ENCODE measurements around the gene MRPL48.
A peak's percentile ranks its signal among the peaks of the same experiment; 100 is the strongest.
"Not testable (repeated sequence)": the region's sequence is repeated elsewhere in the genome, so short reads cannot be mapped to it uniquely, and the experiment has no call there.

The MRPL48 gene

DNA sequence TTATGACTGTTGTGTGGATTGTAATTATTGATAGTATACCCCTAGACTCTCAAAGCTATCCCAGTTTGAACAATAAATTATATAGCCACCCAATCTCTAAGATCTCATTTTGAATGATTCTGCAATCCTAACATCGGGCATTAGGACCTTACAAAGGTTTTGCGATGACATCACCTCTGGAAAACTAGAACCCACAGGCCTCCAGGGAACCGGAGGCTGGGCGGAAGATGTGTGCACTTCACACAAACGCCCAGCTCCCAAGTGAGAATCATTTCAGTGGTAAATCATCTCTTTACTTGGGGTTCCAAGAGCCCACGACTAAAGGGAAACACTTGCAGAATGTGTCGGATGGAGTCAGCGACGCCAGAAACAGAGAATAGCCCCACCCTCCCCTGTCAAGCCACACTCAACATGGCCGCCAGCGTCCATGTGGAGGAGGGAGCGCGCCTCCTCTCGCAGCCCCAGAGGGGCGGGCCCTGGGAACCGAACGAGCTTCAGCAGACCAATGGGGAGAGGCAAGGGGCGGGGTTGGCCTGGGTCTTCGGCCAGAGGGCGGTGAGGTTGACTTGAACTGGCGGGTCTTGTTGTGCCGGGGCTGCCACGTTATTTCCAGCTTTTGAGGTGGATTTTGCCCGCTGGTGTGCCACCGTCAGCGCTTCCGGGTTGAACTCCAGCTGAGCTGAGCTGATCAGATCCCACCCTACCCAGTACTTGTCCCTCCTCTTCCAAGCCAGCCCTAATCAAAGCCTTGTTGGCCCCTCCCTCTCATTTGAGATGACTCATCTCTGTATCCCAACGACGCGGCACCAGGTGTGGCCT is 8.4 kb upstream of the MRPL48 start:
- DNase-seq (ENCODE audit: low read depth) = peak; percentile 92

DNA sequence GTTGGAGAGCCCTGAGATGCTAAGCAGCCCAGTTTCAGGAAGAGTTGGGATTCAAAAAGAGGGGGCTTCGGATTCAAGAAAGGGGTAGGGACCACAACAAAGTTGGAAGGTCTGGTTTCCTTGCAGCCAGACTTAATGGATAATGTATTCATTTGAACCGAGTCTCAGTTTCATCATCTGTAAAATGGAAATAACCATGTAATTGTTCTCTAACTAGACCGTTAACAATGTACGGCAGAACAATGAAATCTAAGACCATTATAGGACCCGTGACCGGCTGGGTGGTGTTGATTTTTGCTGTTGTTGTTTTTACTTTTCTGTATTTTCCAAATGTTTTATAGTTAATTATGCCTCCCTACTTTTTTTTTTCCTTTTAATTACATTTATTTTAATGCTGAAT is 6.4 kb upstream of the MRPL48 start:
- DNase-seq (ENCODE audit: low read depth) = no peak

DNA sequence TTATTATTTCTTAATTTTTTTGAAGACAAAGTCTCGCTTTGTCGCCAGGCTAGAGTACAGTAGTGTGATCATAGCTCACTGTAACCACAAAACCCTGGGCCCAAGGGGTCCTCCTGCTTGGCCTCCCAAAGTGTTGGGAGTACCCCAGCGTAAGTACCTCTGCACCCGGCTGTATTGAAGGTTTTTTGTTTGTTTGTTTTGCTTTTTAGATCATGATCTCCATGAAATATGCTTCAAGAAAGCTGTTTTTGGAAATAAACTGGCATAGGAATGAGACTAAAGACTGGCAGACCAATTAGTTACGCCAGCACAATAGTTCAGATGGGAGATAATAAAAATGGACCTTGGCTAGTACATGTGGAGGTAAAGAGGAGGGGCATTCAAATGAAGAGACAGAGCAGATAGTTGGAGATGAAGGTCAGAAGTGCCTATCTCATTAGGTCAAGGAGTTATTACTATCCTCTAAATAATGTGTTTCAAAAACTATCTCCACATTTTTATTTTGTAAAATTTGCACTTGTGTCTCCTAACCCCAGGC is 4.1 kb upstream of the MRPL48 start:
- no peak for DNase-seq (ENCODE audit: low read depth)

DNA sequence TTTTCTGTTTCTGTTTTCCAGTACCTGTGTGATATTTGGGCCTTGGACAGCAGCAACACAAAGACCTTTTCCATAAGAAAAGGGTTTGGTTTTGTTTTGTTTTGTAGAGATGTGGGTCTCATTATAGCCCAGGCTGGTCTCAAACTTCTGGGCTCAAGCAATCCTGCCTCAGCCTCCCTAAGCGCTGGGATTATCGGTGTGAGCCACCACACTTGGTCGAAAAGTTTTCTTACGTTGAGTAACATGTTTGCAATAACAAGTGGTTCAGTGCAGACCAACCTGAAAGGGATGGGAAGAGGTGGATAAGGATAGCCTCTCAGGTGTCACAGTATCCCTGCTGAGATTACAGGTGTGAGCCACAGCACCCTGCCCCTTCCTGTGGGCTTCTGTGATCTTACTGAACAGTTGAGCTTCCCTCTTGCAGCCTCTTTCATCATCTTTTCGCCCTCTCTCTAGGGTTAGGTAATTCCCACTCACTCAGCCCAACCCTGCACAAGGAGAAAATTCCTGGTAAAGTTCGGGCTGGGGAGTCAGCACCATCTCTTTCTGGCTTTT is 3.5 kb upstream of the MRPL48 start:
- no peak for DNase-seq (ENCODE audit: low read depth)

DNA sequence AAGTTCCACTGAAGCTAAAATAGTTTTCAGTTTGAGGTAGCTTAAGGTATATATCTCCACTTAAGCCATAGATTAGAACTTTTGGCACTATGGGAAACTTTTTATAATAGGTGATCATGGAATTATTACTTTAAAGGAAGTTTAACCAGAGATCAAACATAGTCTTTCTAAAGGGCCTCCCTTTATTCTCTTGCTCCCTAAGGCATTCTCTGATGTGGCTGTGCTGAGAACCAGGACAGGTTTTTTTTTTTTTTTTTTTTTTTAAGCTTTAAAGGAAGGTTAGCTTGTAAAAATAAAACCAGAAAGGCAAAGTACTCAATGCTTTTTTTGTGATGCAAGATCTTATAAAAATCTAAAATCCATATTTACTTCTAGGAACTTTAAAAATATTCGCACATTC is 2.9 kb upstream of the MRPL48 start:
- DNase-seq (ENCODE audit: low read depth) = no peak

DNA sequence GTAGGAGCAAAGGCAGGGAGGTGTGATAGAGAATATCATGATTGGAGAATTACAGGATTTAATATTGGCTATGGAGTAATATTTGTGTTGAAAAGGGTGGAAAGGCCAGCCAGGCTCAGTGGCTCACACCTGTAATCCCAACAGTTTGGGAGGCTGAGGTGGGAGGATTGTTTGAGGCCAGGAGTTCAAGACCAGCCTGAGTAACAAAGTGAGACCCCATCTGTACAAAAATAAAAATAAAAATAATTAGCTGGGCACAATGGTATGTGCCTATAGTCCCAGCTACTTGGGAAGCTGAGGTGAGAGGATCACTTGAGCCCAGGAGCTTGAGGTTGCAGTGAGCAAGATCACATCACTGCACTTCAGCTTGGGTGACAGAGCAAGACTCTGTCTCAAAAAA is 2.2 kb upstream of the MRPL48 start:
- DNase-seq (ENCODE audit: low read depth) = not testable (repeated sequence)

DNA sequence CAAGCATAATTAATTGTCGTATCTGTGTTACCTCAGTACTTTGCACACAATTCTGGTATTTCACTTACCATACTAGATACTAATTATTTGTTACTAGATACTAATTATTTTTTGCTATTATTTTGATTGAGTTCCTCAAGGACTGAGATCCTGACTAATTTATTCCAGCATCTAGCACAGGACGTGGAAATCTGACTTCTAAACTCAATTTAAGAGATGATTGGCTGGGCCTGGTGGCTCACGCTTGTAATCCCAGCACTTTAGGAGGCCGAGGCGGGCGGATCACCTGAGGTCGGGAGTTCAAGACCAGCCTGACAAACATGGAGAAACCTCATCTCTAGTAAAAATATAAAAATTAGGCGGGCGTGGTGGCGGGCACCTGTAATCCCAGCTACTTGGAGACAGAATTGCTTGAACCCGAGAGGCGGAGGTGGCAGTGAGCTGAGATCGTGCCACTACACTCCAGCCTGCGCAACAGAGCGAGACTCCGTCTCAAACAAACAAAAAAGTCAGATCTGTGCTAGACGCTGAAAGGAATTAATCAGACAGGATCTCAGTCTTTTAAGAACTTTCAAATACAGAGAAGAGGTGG is 527 bp upstream of the MRPL48 start:
- DNase-seq (ENCODE audit: low read depth) = no peak

DNA sequence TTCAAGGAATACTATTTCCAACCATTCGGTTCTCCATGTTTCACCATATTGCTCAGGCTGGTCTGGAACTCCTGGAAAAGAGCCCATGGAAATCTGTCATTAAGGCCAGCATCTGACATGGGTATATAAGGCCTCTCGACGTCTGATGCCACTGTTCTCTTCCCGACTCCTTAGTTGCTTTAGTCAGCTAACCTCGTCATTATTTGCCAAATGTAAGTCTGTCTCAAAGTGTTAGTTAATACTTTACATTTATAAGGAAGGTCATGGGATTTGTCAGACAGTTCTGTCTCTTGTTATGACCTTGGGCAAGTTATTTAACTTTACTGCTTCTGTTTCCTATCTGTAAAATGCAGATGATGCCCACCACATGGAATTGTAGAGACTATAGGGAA is 1.6 kb downstream of the MRPL48 start:
- DNase-seq (ENCODE audit: low read depth) = no peak

DNA sequence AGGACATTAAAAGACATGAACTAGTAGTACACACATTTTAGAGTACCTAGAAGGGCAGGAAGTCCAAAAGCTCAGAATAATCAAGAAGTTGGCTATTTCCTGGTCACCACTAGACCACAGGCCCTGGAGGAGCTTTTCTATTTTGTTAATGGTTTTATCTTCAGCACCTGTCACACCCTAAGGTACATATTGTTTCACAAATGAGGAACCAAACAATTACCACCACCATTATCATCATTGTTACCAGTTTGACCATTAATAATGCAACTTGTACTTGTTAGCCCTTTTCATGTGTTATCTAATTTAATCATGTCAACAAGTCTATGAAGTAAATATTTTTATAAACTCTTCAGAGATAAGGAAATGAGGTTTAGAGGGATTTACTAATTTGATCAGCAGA is 4.9 kb downstream of the MRPL48 start:
- DNase-seq (ENCODE audit: low read depth) = no peak

DNA sequence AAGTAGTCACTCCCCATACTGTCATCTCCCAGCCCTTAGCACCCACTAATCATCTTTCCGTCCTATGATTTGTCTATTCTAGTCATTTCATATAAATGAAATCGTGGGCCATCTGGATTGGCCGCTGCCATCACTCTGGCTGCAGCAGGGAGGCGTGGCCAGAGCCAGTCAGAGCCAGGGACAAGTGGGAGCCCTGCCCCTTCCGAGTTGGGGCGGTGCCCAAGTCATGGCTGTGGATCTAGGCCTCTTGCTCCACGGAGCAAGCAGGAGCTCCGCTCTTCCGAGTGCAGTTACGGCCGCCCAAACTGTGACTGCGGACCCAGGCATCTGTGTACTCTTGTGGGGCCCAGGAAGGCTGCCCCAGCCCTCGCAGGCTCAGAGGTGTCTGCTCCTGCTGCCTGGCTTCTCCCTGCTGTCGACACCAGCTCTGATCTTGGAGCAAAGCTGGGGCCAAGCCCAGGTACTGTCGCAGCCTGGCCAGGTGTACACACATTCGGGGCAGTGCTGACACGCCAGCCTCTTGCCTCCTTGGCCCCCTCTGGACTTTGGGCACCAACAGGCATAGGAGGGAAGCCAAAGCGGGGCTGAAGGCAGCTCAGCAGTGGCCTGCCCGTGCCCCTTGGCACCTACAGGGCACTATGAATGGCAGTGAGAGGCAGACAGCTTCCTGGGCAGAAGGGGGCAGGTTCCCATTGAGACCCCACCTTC is 8.4 kb downstream of the MRPL48 start:
- no peak for DNase-seq (ENCODE audit: low read depth)

DNA sequence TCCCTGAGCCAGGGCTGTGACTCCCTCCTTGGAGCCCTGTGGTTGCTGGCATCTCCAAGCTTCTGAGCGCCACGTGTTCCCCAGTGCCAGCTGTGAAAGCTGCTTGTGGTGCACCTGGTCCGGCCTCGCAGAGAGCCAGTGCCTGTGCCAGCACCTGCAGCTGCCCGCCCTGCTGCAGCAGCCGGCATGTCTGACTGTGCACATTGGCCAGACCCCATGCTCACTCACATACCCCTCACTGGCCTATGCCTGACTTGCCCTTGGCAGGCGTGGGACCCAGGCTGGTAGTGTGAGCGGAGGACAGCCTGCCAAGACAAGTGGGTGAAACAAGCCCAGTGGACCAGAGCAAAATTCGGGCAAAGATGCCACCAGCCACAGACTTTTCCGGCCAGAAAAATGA is 9.8 kb downstream of the MRPL48 start:
- DNase-seq (ENCODE audit: low read depth) = no peak

DNA sequence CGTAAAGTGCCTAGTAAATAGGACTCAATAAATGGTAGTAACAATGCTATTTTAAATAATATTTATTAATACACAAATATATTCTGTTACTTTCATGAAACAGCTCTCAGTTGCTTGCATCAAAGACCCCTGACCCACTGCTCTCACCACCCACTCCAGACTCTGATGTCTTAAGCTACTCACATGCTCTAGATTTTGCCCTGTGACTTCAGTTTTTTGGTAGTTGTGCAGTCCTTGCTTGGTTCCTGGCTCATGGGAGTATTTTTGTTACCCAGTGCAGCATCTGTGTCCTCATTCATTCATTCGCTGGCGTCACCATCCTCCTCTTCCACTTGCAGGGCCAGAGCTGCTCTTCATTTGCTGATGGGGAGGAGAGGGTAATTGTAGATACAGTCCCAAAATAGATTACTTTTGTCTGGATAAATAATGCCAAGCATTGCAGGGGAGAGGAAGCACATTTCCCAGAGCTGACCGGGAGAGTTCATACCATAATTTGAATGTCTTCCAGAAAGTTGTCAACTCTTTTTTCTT is 12.7 kb downstream of the MRPL48 start:
- DNase-seq (ENCODE audit: low read depth) = no peak

DNA sequence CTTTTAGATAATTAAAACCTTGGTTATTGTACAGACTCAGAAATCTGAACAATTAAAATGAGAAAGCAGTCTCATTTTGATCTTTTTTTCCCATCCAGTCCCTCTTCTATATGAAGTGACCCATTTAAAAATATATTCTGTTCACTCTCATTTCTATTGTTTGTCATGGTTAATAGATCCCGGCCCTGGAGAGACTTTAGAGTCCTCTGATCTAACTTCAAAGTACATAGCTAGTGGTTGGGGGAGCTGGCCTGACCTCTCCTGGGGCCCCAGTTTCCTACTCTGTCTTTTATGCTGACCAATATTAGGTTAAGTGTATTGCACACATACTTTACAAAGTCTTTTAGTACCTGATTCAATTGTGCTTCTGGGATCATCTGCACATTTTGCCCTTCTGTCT is 13.5 kb downstream of the MRPL48 start:
- DNase-seq (ENCODE audit: low read depth) = no peak

DNA sequence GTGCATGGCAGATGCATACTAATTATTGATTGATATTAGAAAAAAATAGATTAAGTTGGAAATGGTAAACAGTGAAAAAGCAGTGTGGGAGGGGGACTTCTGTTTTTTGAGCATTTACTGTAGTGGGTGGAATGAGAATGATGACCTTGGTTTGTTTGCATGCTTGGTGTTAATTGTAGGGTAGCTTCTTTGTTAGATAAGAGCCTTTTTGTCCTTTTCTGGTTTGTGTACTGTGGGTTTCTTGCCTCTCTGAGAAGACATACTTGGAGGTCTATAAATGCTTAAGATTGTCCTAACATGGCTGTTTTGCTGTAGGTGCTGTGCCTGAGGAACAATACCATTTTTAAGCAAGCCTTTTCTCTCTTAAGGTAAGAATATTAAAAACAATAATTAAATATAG is 17.0 kb downstream of the MRPL48 start:
- no peak for DNase-seq (ENCODE audit: low read depth)

DNA sequence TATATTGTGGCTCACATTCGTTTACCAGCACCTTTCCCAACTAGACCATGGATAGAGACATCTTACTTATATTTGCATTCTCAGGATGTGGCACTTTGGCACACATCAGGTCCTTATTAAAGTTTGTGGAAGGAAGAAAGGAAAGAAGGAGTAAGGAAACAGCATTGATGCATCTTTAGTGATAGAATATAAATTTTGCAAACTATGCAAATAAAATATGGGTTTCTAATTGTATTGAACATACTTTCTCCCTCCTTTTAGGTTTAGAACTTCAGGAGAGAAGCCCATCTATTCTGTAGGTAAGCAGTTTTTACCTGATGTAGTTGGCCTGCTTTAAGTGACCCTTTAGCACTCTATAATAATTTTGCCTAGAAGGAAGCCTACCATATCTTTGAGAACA is 20.4 kb downstream of the MRPL48 start:
- no peak for DNase-seq (ENCODE audit: low read depth)

DNA sequence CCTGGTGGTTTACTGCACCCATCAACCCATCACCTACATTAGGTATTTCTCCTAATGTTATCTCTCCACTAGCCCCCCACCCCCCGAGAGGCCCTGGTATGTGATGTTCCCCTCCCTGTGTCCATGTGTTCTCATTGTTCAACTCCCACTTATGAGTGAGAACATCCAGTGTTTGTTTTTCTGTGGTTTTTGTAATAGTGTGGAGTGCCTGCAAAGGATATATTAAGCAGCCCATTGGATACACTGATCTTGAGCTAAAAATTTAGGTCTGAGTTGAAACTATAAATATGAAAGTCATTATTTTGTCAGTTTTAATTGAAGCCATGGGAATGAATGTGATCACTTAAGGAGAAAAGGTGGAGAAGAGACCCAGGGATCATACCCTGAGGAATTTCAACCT is 23.0 kb downstream of the MRPL48 start:
- no peak for DNase-seq (ENCODE audit: low read depth)

DNA sequence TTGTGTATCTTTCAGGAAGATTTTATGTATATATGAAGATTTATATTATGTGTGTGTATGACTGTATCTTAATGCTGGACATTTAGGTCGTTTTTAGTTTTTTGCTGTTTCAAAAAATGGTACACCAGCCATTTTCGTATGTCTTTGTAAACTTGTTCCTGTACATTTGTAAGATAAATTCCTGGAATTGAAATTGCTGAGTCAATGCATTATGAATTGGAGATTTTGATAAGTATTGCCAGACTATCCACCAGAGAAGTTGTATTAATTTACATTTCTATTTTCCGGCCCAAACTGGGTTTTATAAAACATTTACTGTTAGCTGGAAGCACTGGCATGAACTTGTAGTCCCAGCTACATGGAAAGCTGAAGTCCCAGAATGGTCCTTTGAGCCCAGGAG is 24.6 kb downstream of the MRPL48 start:
- no peak for DNase-seq (ENCODE audit: low read depth)

DNA sequence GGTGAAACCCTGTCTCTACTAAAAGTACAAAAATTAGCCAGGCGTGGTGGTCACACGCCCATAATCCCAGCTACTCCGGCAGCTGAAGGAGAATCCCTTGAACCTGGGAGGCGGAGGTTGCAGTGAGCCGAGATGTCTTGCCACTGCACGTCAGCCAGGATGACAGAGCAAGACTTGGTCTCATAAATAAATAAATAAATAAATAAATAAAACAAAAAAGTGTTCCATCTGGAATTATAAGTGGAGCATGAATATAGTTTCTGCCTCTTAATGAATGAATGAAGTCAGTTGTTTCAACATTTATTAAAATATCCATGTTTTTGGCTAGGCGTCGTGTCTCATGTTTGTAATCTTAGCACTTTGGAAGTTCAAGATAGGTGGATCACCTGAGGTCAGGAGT is 27.1 kb downstream of the MRPL48 start:
- DNase-seq (ENCODE audit: low read depth) = no peak

DNA sequence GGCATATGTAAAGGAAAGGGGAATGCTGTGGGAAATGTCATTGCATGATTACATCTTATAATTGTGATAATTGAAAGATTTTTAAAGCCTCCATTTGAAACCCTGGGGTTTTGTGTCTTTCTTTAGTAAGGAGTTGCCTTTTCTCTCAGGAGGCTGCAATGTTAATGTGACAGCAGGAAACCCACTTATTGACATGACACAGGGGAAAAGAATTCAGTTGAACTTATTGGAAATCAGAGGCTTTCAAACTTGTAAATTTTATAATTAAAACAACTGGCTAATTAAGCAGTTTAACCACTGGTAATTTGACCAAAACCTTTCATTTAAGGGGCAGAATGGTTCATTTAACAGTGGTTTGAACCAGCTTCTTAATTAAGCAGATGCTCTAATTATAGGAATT is 31.2 kb downstream of the MRPL48 start:
- no peak for DNase-seq (ENCODE audit: low read depth)

DNA sequence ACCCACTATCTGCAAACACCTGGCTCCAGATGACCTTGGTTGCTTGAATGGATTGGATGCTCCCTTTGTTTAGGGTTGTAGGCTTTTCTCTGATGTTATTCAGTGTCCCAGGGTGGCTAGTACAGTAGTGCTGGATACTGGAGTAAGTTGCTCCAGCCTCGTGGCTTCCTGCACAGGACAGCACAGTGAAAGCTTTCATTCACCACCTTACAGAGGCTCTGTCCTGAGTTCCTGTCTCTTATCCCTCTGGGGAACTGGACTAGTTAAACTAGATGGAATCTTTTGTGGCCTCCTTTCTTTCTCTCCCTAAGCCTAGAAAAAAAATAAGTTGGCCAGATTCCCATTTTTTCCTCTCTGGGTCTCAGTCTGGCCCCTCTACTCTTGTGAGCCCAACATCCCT is 42.6 kb downstream of the MRPL48 start:
- no peak for DNase-seq (ENCODE audit: low read depth)

DNA sequence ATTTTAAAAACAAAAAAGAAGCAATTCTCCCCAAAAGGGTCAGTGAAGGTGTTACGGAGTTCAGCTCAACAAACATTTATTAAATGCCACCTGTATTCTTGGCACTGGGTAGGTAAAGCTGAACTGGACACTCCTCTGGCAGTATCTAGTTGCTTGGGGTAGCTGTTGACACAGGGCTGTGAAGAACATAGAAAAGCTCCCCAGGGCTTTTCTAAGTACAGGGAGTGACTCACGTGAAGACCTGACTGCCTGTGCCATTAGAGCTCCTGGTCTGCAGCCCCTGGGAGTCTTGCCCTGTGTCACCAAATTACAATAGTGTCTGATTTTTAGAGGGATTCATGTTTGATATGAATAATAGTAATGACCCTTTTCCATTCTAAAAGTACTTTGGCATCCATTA is 45.4 kb downstream of the MRPL48 start:
- no peak for DNase-seq (ENCODE audit: low read depth)

DNA sequence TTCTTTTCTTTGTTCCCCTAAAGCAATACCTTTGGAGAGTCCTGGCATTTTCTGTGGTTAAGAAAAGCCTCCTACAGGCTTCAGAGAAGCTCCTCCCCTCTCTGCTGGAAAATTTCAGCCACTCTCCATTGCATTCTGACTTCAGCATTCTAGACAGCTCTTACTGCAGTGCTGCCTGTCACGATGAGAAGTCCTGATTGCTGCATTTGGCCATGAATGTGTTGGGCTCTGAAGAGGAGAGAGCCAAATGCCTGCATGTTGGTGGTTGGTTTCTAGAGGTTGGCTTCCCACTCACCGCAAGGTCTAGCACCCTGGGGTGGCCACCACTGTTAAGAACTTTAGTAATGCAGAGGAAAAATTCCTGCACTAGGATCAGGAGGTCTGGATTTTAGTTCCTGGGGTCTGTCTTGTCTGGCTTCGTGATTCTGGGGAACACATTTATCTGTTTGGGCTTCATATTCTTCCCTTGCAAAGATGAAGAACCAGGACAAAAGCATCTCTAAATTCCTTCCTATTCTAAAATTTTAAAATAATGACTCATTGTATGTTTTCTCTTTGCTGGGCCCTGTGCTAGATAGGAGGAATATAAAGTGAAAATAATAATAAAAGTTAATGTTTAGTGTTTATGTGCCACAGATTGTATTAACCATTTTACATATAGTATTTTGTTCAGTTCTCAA is 50.9 kb downstream of the MRPL48 start:
- no peak for DNase-seq (ENCODE audit: low read depth)

All from HS-5 (cell line).